ENCODE measurements around the gene AKAP12.

DNA sequence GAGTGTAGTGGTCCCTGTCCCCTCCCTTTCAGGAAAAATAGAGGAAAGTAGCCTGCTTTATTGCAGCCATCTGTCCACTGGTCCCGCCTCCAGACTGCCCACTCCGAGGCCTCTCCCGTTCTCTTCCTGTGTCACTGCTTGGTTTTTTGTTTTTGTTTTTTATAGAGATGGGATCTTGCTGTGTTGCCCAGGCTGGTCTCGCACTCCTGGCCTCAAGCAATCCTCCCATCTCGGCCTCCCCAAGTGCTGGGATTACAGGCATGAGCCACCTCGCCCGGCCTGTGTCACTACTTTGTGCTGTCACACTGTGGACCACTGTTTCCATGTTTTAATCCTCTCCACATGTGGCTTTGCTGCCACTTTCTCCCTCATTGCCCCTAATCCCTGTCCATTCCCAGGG lies 80.4 kb downstream of the AKAP12 start:
- TF ChIP-seq EZH2 (IDR thresholded peaks at IDR 0.05): no peak
- TF ChIP-seq POLR2AphosphoS5 (IDR thresholded peaks at IDR 0.05; ENCODE audit: borderline replicate concordance, low read depth, low read length): no peak
- TF ChIP-seq FOXP2 (optimal IDR thresholded peaks at IDR 0.05; ENCODE audit: control extremely low read depth, extremely low read length, insufficient read depth): no peak

Data from SK-N-MC (cell line).